Spleen (tissue), 7 donors: Measurements from ENCODE around the gene PHLDA2.

ENCODE experiments used
- POLR2AphosphoS5 ChIP-seq, 3 donors: sonication (generic); formaldehyde crosslinking; IDR thresholded peaks; one replicate each; pipeline ENCODE4 v1.5.1; 2017; ENCODE audit warnings: antibody characterized with exemption in 3 of 3
- TF ChIP-seq, protein P1 (sequence below), 11 experiments: fragments of 200-600 bp in 7 of 11; fragments of 450-650 bp in 4 of 11; sonication (generic) in 4 of 11; IDR thresholded peaks in 8 of 11; conservative IDR thresholded peaks in 3 of 11; 1 replicate in 7 of 11; 2 replicates in 4 of 11; pipeline versions ENCODE4 v1.4.0 to v1.8.0; 2016 to 2021; ENCODE audit warnings: antibody characterized with exemption in 11 of 11, inconsistent platforms in 4 of 11, mild to moderate bottlenecking in 1 of 11
- donor health status: DM: no; HTN: no; CAD: no; lungs with moderate emphysema.
- donor health status: DM: no; HTN: no; CAD: no.
- donor health status: DM: no; HTN: no; CAD: no.

DNA sequence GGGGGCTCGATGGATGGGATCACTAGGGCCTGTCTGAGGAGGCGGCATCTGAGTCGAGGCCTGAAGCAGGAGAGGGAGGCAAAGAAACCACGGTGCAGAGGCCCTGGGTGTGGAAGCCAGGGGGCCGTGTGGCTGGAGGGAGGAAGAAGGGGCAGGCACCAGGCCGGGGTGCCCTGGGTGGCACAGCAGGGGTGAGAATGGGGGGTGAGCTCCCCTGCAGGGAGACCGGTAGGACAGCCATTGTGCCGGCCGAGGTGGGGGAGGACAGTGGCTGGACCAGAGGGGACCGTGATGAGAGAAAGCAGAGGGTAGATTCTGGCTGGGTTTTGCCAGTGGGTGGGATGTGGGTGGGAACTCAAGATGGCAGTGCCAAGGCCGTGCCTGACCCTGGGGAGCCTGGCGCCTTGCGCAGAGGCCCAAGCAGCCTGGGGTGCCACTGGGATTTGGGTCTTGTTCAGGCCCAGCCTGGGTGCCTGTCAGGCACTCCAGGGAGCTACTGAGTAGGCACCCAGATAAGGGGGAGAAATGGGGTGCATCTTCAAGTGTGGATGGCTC, 18.7 kb downstream of the PHLDA2 start:
- TF ChIP-seq, protein P1, sequence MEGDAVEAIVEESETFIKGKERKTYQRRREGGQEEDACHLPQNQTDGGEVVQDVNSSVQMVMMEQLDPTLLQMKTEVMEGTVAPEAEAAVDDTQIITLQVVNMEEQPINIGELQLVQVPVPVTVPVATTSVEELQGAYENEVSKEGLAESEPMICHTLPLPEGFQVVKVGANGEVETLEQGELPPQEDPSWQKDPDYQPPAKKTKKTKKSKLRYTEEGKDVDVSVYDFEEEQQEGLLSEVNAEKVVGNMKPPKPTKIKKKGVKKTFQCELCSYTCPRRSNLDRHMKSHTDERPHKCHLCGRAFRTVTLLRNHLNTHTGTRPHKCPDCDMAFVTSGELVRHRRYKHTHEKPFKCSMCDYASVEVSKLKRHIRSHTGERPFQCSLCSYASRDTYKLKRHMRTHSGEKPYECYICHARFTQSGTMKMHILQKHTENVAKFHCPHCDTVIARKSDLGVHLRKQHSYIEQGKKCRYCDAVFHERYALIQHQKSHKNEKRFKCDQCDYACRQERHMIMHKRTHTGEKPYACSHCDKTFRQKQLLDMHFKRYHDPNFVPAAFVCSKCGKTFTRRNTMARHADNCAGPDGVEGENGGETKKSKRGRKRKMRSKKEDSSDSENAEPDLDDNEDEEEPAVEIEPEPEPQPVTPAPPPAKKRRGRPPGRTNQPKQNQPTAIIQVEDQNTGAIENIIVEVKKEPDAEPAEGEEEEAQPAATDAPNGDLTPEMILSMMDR (IDR thresholded peaks at IDR 0.05 in 8 of 11, conservative IDR thresholded peaks at IDR 0.05 in 3 of 11): no peak
- TF ChIP-seq POLR2AphosphoS5 (IDR thresholded peaks at IDR 0.05): no peak
